ENCODE data around the gene INCENP. TPM values are rescaled to one million over a fixed set of nuclear protein-coding genes. Genes with fewer than 3 reads are reported as not detected.

INCENP gene
- total RNA-seq, 1 donor from 2014 or later: 48.0 TPM

- no peak for TF ChIP-seq CTCF (IDR thresholded peaks at IDR 0.05; ENCODE audit: partially characterized antibody, unreplicated experiment)
- Mint-ChIP-seq H3K27me3 (ENCODE audit: unreplicated experiment) (peaks cover 5% of the 10 kb centered on the region), H3K36me3 (ENCODE audit: unreplicated experiment) (no peaks in the 10 kb centered on the region), H3K4me1 (ENCODE audit: low read depth, unreplicated experiment) (peaks cover 5% of the 10 kb centered on the region), H3K4me3 (ENCODE audit: unreplicated experiment) (no peak overlapping the region), H3K27ac (ENCODE audit: unreplicated experiment) (no peak overlapping the region), H3K9me3 (ENCODE audit: unreplicated experiment) (peaks cover 2% of the 10 kb centered on the region)
- DNase-seq: no peak
Measured at GRCh38 chr11:62145261-62145871, 21.6 kb downstream of the INCENP start.

- no peaks in the 10 kb centered on the region for H3K36me3 Mint-ChIP-seq (ENCODE audit: unreplicated experiment)
- no peak for DNase-seq
- H3K27ac Mint-ChIP-seq (ENCODE audit: unreplicated experiment): no peak overlapping the region
- TF ChIP-seq CTCF (IDR thresholded peaks at IDR 0.05; ENCODE audit: partially characterized antibody, unreplicated experiment): no peak
- peaks cover 5% of the 10 kb centered on the region for H3K4me1 Mint-ChIP-seq (ENCODE audit: low read depth, unreplicated experiment)
- peaks cover 2% of the 10 kb centered on the region for H3K9me3 Mint-ChIP-seq (ENCODE audit: unreplicated experiment)
- H3K4me3 Mint-ChIP-seq (ENCODE audit: unreplicated experiment): no peak overlapping the region
- peaks cover 5% of the 10 kb centered on the region for H3K27me3 Mint-ChIP-seq (ENCODE audit: unreplicated experiment)
Measured at GRCh38 chr11:62146476-62147200, 22.8 kb downstream of the INCENP start.

GRCh38 chr11:62147545-62147944 is 23.7 kb downstream of the INCENP start:
- Mint-ChIP-seq H3K27me3 (ENCODE audit: unreplicated experiment) (peaks cover 5% of the 10 kb centered on the region), H3K36me3 (ENCODE audit: unreplicated experiment) (no peaks in the 10 kb centered on the region), H3K4me3 (ENCODE audit: unreplicated experiment) (no peak overlapping the region), H3K27ac (ENCODE audit: unreplicated experiment) (no peak overlapping the region), H3K9me3 (ENCODE audit: unreplicated experiment) (peaks cover 2% of the 10 kb centered on the region), H3K4me1 (ENCODE audit: low read depth, unreplicated experiment) (peaks cover 4% of the 10 kb centered on the region)
- DNase-seq: no peak
- TF ChIP-seq CTCF (IDR thresholded peaks at IDR 0.05; ENCODE audit: partially characterized antibody, unreplicated experiment): no peak

GRCh38 chr11:62148271-62148980 is 24.6 kb downstream of the INCENP start:
- Mint-ChIP-seq H3K4me1 (ENCODE audit: low read depth, unreplicated experiment) (no peaks in the 10 kb centered on the region), H3K27ac (ENCODE audit: unreplicated experiment) (no peak overlapping the region), H3K36me3 (ENCODE audit: unreplicated experiment) (no peaks in the 10 kb centered on the region), H3K9me3 (ENCODE audit: unreplicated experiment) (peaks cover 2% of the 10 kb centered on the region), H3K27me3 (ENCODE audit: unreplicated experiment) (peaks cover 5% of the 10 kb centered on the region), H3K4me3 (ENCODE audit: unreplicated experiment) (no peak overlapping the region)
- no peak for TF ChIP-seq CTCF (IDR thresholded peaks at IDR 0.05; ENCODE audit: partially characterized antibody, unreplicated experiment)
- no peak for DNase-seq

All from glutamatergic neuron (in vitro differentiated cells).